ENCODE results near the gene TAS2R8.

TAS2R8 gene, protein sequence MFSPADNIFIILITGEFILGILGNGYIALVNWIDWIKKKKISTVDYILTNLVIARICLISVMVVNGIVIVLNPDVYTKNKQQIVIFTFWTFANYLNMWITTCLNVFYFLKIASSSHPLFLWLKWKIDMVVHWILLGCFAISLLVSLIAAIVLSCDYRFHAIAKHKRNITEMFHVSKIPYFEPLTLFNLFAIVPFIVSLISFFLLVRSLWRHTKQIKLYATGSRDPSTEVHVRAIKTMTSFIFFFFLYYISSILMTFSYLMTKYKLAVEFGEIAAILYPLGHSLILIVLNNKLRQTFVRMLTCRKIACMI

DNA sequence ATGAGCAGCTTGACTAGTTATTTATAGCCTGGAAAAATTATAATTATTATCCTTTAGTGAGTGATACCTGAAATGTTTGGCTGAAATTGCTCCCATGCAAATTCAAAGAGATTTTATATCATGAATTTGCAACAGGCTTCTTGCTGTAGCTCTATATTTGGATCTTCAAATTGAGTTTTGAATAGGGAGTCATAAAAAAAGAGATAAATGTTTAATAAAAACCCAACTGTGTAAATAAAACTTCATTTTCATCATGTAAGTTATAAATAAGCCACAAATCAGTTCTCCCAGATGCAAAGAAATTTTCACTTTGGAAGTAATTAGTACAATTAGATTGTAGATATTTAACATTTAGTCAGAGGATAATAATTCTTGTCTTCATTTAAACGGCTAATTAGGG lies at the start of gene TAS2R8:
TSS of gene TAS2R8 (minus strand) at position 101 of the 400 bp plus-strand sequence. CDS start 306 bp downstream, outside the sequence.
- TF ChIP-seq, protein P1, sequence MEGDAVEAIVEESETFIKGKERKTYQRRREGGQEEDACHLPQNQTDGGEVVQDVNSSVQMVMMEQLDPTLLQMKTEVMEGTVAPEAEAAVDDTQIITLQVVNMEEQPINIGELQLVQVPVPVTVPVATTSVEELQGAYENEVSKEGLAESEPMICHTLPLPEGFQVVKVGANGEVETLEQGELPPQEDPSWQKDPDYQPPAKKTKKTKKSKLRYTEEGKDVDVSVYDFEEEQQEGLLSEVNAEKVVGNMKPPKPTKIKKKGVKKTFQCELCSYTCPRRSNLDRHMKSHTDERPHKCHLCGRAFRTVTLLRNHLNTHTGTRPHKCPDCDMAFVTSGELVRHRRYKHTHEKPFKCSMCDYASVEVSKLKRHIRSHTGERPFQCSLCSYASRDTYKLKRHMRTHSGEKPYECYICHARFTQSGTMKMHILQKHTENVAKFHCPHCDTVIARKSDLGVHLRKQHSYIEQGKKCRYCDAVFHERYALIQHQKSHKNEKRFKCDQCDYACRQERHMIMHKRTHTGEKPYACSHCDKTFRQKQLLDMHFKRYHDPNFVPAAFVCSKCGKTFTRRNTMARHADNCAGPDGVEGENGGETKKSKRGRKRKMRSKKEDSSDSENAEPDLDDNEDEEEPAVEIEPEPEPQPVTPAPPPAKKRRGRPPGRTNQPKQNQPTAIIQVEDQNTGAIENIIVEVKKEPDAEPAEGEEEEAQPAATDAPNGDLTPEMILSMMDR (conservative IDR thresholded peaks at IDR 0.05; ENCODE audit: control insufficient read depth, insufficient read depth, low read depth, low read length), result no peak
- H3K4me3 ChIP-seq (ENCODE audit: control insufficient read depth, low read depth, low read length), result no peak within 1 kb of the TSS
- DNase-seq (ENCODE audit: low read depth), result no peak

DNA sequence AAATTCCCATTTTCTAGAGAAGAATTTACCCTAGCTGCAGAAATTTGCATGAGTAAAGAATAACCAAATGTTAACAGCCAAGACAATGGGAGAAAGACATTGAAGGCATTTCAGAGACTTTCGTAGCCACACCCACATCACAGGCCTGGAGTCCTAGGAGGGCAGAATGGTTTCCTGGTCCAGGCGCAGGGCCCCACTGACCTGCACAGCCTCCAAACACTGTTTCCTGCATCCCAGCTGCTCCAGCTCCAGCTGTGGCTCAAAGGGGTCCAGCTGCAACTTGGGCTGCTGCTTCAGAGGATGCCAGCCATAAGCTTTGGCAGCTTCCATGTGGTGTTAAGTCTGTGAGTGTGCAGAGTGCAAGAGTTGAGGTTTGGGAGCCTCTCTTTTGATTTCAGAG lies 48.7 kb upstream of the TAS2R8 start:
- DNase-seq (ENCODE audit: low read depth), result no peak
- H3K4me3 ChIP-seq (ENCODE audit: control insufficient read depth, low read depth, low read length), result no peak overlapping the region
- TF ChIP-seq, protein P1 (conservative IDR thresholded peaks at IDR 0.05; ENCODE audit: control insufficient read depth, insufficient read depth, low read depth, low read length), result no peak

DNA sequence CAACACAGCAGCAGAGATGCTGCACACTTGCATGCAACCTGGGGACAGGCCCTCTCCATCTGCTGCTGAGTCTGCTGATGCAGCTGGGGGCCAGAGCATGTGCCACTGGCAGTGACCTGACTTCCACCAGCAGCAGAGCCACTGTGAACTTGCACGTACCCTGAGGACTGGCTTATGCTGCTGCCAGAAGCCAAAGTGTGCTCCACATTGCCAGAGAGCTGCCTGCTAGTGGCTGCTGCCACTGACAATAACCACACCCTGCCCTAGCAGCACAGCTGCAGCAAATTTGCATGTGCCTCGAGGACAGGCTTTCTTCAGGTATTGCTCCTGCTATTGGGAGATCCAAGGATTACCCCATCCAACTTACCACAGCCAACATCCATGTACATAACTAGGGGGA lies 46.7 kb upstream of the TAS2R8 start:
- no peak for DNase-seq (ENCODE audit: low read depth)
- H3K4me3 ChIP-seq (ENCODE audit: control insufficient read depth, low read depth, low read length), result no peak overlapping the region
- TF ChIP-seq, protein P1 (conservative IDR thresholded peaks at IDR 0.05; ENCODE audit: control insufficient read depth, insufficient read depth, low read depth, low read length), result no peak

DNA sequence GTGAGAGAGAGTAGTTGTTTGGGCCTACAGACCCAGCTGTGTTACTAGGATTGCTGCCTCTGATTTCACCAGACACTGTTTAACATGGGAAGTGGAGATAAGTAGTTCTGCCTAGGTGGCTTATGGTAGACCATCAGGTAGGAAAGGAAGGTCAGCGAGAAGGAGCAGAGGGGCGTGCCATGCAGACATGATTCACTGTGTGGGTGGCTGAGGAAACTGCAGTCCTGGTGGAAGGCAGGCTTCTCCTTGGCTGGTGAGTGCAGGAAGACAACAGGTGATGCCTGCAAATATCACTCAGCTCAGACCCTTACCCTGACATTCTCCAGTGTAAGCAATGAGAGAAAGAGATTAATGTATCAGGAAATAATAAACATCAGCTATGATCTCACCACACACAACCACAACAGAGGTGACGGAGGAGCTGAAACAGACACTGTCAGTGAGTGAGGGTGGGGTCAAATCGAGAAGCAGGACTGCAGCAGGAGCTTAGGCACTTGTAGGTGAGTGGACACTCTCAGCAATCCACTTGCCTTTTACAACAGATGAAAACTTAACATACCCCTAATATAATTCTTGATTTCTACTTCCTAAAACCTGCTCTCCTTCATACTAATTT lies 44.3 kb upstream of the TAS2R8 start:
- H3K4me3 ChIP-seq (ENCODE audit: control insufficient read depth, low read depth, low read length), result no peak overlapping the region

DNA sequence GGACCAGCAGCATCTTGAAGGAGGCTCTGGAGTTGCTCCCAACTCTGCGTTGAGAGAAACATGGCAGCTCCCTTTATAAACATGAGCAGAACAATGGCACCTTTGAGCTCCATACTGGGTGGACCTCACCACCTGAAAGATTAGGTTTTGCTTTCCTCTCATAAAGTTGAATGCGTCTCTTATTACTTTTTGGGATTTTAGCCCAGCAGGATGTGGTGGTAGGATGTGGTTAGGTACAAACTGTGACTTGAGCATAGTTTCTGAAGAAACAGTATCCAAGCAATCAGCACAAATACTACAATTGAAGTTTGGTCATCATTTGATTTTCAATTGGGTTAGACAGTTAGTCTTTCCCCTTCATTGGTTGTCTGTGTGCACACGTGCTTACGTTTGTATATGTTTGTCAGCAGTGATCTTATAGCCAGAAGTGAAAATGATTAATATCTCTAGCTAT lies 42.4 kb upstream of the TAS2R8 start, which contains the start of gene PRR4:
TSS of gene PRR4 (minus strand) at position 51 of the 454 bp plus-strand sequence. CDS start at position 13, 38 bp downstream.
- H3K4me3 ChIP-seq (ENCODE audit: control insufficient read depth, low read depth, low read length), result no peak within 1 kb of the TSS
- TF ChIP-seq, protein P1 (conservative IDR thresholded peaks at IDR 0.05; ENCODE audit: control insufficient read depth, insufficient read depth, low read depth, low read length), result no peak
- no peak for DNase-seq (ENCODE audit: low read depth)

More for the DNA sequence above, 44.3 kb upstream of the TAS2R8 start:
- TF ChIP-seq, protein P1 (conservative IDR thresholded peaks at IDR 0.05; ENCODE audit: control insufficient read depth, insufficient read depth, low read depth, low read length), result no peak
- no peak for DNase-seq (ENCODE audit: low read depth)

DNA sequence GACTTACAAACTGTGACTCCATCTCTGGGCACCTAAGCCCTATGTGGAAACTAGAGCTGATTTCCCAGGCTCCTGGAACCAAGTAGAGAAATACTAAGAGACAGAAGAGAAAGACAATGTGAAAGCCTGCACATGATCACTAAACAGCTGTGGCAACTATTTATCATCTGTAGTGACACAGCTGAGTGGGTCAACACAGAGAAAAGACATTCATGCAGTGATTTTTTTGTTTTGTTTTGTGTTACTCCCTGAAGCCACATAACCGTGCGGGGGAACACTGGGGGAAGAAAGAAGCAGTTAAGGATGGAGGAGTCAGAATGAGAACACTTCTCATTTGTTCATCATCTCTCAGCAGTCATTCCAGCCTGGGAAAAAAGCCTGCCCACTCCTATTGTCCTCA lies 40.7 kb upstream of the TAS2R8 start:
- DNase-seq (ENCODE audit: low read depth), result no peak
- H3K4me3 ChIP-seq (ENCODE audit: control insufficient read depth, low read depth, low read length), result no peak overlapping the region
- TF ChIP-seq, protein P1 (conservative IDR thresholded peaks at IDR 0.05; ENCODE audit: control insufficient read depth, insufficient read depth, low read depth, low read length), result no peak
